NCI-H2227 (cell line): ENCODE data around the gene FAM229A.

Experiments
- DNase-seq: peaks from one replicate; lab custom pipeline; 2025; ENCODE audit not compliant: unreplicated experiment; lab: John Stamatoyannopoulos, UW

The FAM229A gene

DNA sequence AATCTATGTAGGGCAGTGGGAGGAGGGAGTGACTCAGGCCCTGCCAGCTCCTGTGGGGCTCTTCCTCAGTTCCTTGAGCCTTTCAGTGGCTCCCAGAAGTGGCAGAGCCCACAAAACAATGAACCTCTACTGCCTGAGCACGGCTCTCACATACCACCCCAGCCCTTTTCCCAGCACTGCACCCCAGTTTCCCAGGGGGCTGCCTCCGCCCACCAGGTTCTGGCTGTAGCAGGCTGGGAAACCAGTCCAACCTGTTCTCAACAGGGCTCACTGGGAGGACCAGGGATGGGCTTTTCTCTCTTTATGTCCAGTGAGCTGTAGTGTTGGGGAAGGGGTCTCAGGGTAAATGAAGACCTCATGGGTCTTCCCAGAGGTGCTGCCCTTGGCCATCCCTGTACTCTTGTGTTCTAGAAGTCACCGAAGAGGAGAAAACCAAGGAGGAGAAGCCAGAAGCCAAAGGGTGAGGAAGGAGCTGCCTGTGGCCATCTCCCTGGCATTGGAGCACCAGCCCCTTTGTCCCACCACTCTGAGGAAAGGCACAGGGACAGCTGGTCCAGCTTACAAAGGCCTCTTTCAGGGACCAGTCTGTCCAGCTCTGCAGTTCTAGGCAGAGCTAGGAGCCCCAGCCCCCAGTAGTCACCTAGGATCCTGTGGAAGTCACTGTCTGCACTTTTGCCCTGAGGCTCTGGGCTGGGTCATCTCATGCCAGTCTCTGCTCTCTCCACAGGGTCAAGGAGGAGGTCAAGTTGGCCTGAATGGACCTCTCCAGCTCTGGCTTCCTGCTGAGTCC is 29.8 kb downstream of the FAM229A start:
- DNase-seq: no peak

DNA sequence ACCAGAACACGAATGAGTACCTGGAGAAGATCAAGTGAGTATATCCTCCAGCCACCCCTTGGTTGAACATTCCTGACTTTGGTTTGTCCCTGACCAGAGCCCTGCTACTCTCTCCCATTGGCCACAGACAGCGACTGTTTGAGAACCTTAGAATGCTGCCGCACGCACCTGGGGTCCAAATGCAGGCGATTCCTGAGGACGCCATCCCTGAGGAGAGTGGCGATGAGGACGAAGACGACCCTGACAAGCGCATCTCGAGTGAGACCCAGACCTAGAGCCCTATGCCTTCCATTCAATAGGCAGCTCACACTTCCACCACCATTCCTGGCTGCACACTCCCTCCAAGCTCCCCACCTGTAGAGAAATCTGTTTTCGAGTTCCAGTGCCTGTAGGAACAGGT is 30.7 kb downstream of the FAM229A start:
- no peak for DNase-seq

DNA sequence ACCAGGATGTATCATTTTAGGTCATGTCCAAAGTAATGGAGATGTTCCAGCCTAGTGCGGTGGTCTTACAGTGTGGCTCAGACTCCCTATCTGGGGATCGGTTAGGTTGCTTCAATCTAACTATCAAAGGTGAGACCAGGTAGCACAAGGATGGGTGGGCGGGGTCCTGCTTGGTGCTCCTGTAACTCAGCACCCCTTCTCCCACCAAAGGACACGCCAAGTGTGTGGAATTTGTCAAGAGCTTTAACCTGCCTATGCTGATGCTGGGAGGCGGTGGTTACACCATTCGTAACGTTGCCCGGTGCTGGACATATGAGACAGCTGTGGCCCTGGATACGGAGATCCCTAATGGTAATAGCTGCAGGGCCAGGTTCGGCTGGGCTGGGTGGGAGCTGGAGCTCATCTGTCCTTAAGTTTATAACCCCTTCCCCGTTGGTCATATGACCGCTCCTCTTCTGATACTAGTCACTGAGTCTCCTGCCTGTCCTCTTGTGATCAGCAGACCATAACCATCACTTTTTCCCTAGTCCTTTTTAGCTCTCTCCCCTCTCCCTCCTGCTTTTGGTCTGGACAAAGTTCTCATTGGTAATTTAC is 31.6 kb downstream of the FAM229A start:
- no peak for DNase-seq

DNA sequence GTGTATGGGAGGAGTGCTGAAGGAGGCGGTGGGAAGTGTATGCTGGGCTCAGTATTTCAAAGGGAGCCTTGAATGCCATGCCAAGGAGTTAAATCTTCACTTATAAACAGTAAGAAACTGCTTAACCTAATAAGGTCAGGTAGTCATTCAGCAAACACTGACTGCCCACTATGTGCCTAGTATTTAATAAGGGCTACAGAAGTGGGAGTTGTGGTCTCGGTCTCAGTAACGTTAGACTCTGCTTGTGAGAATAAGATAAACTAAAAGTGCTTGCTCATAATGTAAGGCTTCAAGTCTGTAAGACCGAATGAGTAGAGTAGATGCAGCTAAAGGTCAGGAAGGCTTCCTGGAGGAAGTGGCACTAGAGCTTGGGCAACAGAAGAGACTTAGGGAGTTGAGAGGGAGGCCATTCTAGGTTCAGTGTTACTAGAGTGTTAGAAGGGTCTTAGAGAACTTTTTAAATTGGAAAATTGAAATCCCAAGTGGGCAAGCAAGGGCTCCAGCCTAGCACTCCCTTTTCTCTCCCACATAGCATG is 32.3 kb downstream of the FAM229A start:
- DNase-seq: no peak

DNA sequence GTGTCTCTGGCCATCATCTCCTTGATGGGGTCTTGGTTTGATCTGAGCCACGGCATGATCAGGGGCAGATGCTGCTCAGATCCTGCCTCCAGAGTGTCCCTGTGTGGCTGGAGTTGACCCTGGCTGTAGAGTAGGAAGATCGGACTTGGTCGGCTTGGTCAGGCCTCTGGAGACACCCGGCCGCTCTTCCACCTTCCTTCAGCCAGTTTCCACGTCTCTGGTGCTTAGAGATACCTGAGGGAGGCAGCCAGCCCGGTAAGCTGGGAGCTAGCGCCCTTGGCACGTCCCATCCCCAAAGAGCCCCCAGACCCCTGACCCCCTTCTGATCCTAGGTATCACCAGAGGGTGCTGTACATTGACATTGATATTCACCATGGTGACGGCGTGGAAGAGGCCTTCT is 35.1 kb downstream of the FAM229A start:
- DNase-seq: no peak

DNA sequence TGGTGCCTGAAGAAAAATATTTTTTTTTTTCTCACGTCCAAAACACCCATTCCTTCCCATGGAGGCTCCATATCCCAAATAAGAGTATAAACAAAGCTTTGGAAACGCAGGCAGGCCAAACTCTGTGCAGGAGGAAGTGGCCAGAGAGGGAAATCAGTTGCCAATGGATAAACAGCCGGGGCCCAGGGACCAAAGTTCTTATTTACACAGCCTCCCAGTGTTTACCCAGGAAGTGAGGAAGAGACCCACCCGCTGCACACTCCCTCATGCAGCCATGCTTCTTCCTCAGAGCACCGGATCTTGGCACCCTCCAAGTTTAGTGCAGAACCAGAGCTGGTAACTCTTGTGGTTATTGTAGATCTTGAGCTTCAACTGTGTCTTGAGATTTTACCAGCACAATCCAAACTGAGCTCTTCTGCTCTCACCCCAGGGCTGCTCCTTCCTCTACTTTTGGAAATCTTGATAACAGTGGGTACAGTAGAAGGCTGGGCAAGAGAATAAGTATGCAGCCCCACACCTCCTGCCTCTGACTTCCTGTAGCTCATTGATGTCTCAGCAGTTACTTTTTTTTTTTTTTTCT is 40.5 kb downstream of the FAM229A start:
- no peak for DNase-seq

DNA sequence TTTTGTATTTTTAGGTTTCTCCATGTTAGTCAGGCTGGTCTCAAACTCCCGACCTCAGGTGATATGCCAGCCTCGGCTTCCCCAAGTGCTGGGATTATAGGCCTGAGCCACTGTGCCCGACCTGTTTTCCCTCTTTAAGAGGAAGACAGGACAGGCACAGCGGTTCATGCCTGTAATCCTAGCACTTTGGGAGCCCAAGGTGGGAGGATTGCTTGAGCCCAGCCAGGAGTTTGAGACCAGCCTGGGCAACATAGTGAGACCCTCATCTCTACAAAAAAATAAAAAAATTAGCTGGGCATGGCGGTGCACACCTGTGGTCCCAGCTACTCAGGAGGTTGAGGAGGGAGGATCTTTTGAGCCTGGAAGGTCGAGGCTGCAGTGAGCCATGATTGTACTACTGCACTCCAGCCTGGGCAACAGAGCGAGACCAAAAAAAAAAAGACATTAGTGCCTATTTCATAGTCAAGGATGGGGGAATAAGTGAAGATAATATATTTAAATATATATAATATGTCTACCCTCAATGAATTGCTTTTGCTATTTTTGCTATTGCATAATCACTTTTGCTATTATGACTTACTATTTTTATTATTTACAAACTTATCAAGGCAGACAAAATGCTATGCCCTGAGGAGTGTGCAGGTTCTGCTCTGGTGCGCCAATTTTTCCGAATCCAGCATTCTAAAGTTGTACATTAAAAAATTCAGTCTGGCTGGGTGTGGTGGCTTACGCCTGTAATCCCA is 44.0 kb downstream of the FAM229A start:
- no peak for DNase-seq

DNA sequence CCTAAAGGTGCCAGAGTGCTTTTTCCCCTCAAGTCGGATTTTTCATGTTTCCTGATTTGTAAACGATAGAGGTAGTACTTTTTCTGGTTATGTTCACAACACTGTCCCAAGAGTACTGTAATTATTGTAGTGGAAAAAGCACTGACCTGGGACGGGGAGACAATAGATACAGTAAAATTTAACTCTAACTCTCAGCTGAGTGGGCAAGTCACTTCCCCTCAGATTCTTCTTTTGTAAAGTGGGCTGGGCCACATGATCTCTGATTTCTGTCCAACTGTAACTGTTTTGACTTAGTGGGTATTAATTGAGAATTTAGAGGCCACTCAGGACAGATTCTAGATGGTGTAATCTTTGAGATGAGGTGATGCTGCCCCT is 45.4 kb downstream of the FAM229A start:
- DNase-seq: no peak

DNA sequence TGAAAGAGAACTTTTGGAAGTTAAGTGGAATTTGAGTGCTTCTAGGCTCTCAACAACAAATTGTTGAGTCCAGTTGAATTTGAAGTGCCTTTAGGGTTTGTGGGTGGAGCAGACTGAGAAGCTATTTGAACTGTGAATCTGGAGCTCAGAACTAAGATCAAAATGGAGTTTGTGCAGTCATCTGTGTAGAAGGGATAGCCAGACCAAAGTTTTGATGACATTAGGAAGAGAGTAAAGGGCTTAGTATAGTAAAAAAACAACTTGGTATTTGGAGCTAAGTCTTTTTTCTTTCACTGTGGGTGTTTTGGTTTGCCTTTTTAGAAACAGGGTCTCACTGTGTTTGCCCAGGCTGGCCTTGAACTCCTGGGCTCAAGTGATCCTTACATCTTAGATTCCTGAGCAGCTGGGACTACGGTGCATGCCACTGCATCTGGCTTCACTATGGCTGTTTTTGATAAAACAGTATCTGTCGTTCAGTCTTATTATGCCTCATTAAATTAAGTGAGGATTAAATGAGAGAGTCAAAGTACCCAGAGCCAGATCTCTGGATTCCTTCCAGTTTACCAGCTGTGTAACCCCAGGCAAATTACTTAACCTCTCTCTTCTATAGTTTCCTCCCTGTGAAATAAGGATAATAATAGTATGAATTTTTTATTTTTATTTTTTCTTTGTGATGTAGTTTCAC is 50.4 kb downstream of the FAM229A start:
- no peak for DNase-seq
